Natural killer cell (primary cell): ENCODE measurements around the gene RNF17. TPM values are rescaled to one million over a fixed set of nuclear protein-coding genes. Genes with fewer than 3 reads are reported as not detected.

Experiments used
- ATAC-seq, 3 donors: fragments of 150-1000 bp in 2 of 3; fragments of 200-7000 bp in 1 of 3; cut with Tn5 transposase; 1 replicate in 1 of 3; 2 replicates in 2 of 3; pipeline ENCODE4 v1.10.0; 2021; ENCODE audit warnings: mild to moderate bottlenecking in 2 of 3, moderate library complexity in 2 of 3
- DNase-seq, 2 donors: peaks; one replicate each; pipeline versions ENCODE4 v3.0.0 to v3.0.0-alpha.2; 2013 to 2021; ENCODE audit warnings: mixed read lengths in 1 of 2
- H3K27ac ChIP-seq: one replicate; pipeline ENCODE4 v1.5.1; 2013; ENCODE audit warnings: mild to moderate bottlenecking, low read length
- H3K27me3 ChIP-seq: one replicate; pipeline ENCODE4 v1.6.1; 2013; ENCODE audit warnings: low read length; ENCODE audit not compliant: control insufficient read depth, insufficient read depth
- H3K36me3 ChIP-seq: one replicate; pipeline ENCODE4 v1.6.1; 2013; ENCODE audit warnings: low read length; ENCODE audit not compliant: control insufficient read depth, insufficient read depth
- H3K4me1 ChIP-seq: one replicate; pipeline ENCODE4 v1.6.1; 2013; ENCODE audit warnings: low read length; ENCODE audit not compliant: control insufficient read depth, insufficient read depth
- H3K4me3 ChIP-seq: one replicate; pipeline ENCODE4 v1.5.1; 2013; ENCODE audit warnings: low read length
- H3K9me3 ChIP-seq: one replicate; pipeline ENCODE4 v1.6.1; 2013; ENCODE audit warnings: low read length; ENCODE audit not compliant: control insufficient read depth, insufficient read depth
- H3K27ac Mint-ChIP-seq, 2 donors: one replicate each; pipeline ENCODE4 v1.8.0; 2022; ENCODE audit warnings: mild to moderate bottlenecking in 2 of 2, mixed read lengths in 2 of 2, moderate library complexity in 1 of 2
- H3K27me3 Mint-ChIP-seq, 2 donors: one replicate each; pipeline ENCODE4 v1.8.0; 2022; ENCODE audit warnings: low read depth in 2 of 2, mixed read lengths in 2 of 2
- H3K36me3 Mint-ChIP-seq: one replicate; pipeline ENCODE4 v1.8.0; 2022; ENCODE audit warnings: mixed read lengths
- H3K4me1 Mint-ChIP-seq, 2 donors: one replicate each; pipeline ENCODE4 v1.8.0; 2022; ENCODE audit warnings: mixed read lengths in 2 of 2
- H3K4me3 Mint-ChIP-seq: one replicate; pipeline ENCODE4 v1.8.0; 2022; ENCODE audit warnings: mild to moderate bottlenecking, moderate library complexity, mixed read lengths
- H3K9me3 Mint-ChIP-seq, 2 donors: one replicate each; pipeline ENCODE4 v1.8.0; 2022; ENCODE audit warnings: mixed read lengths in 2 of 2
- WGBS: methylation state at CpG from one replicate; pipeline ENCODE4 v1.1.7; 2013; ENCODE audit warnings: missing lambda C conversion rate; ENCODE audit not compliant: insufficient coverage; 5-methylcytosine and 5-hydroxymethylcytosine counted together
- intact Hi-C: fragments of 100-400 bp; cut with micrococcal nuclease; formaldehyde crosslinking; loops from one replicate; pipeline ENCODE4 v1.14.2; 2022
- total RNA-seq, 4 donors: library from RNA; stranded (reverse); fragments of 120-200 nt in 1 of 4; gene quantifications; one replicate each; pipeline versions ENCODE4 v1.2.3 to v1.2.4, GENCODE V29; 2013 to 2022
- TF ChIP-seq, protein P1 (sequence below): fragments of 200-600 bp; IDR thresholded peaks from one replicate; pipeline ENCODE4 v1.8.0; 2022; ENCODE audit warnings: antibody characterized with exemption

The RNF17 gene
- total RNA-seq, 3 donors from 2014 or later (not counting 1 experiment from before 2014, with no cell fraction given): not detected

DNA sequence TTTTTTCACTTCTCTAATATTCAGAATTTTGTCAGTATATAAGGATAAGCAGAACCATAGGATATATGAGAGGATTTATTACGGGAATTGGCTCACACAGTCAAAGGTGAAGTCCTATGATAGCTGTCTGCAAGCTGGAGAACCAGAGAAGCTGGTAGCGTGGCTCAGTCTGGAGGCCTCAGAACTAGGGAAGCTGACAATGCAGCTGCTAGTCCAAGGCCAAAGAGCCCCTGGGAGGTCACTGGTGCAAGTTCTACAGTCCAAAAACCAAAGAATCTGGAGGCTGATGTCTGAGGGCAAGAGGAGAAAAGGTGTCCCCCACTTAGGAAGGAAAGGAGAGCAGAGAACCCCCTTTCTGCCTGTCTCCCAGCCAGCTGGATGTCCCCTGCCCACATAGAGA, 114.4 kb downstream of the RNF17 start:
- Mint-ChIP-seq H3K4me1 (no peaks in the 10 kb centered on the region), H3K27ac (no peak overlapping the region), H3K36me3 (no peaks in the 10 kb centered on the region), H3K4me3 (no peak overlapping the region), H3K9me3 (no peaks in the 10 kb centered on the region), H3K27me3 (peaks cover 15 to 19% of the 10 kb centered on the region in 2 donors)
- intact Hi-C loops: no loop called here
- TF ChIP-seq, protein P1, sequence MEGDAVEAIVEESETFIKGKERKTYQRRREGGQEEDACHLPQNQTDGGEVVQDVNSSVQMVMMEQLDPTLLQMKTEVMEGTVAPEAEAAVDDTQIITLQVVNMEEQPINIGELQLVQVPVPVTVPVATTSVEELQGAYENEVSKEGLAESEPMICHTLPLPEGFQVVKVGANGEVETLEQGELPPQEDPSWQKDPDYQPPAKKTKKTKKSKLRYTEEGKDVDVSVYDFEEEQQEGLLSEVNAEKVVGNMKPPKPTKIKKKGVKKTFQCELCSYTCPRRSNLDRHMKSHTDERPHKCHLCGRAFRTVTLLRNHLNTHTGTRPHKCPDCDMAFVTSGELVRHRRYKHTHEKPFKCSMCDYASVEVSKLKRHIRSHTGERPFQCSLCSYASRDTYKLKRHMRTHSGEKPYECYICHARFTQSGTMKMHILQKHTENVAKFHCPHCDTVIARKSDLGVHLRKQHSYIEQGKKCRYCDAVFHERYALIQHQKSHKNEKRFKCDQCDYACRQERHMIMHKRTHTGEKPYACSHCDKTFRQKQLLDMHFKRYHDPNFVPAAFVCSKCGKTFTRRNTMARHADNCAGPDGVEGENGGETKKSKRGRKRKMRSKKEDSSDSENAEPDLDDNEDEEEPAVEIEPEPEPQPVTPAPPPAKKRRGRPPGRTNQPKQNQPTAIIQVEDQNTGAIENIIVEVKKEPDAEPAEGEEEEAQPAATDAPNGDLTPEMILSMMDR: no peak
- Histone ChIP-seq H3K27me3 (peaks cover 2% of the 10 kb centered on the region), H3K4me3 (no peak overlapping the region), H3K9me3 (no peaks in the 10 kb centered on the region), H3K4me1 (no peaks in the 10 kb centered on the region), H3K27ac (no peak overlapping the region), H3K36me3 (no peaks in the 10 kb centered on the region)
- ATAC-seq (no peak), DNase-seq (no peak)
- 91% methylated on average over 2 of the region's 2 CpGs for WGBS

DNA sequence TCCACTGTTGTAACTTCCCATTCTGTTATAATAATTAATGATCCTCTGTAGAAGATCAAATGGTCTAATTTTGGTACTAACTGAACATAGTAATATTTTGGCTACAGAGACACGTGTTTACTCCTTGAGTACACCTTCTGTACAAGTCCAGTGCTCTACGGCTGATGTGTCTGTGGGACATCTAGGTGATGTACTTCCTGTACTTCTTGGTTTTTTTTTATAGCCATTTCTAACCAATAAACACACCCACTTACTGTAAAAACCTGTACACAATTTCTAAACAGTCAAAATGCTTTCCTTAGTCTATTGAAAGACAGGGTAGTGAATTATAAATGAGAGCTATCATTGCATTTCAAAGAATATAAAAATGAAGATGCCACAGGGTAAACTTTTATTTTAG, 118.7 kb downstream of the RNF17 start:
- WGBS: 95% methylated on average over 2 of the region's 2 CpGs

DNA sequence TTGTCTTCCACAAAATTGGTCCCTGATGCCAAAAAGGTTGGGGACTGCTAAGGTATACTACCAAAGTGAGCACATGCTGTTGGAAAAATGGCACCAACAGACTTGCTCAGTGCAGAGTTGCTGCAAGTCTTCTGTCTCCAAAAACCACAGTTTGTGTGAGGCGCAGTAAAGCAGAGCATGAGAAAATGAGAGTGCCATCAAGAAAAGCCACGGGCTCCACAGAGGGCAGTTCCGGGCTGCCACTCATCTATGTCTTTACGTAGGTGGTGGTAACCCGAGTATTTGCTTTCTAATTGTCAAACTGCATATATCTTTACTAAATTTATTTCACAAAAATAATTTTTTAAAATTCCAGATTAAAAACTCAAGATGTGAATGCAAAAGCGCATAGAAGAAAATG, 123.8 kb downstream of the RNF17 start:
- Mint-ChIP-seq H3K4me1 (peaks cover 0 to 7% of the 10 kb centered on the region in 2 donors), H3K36me3 (peaks cover 5% of the 10 kb centered on the region), H3K27ac (no peak overlapping the region), H3K9me3 (no peaks in the 10 kb centered on the region), H3K27me3 (no peaks in the 10 kb centered on the region), H3K4me3 (no peak overlapping the region)
- ATAC-seq (no peak), DNase-seq (no peak)
- TF ChIP-seq, protein P1: no peak
- Histone ChIP-seq H3K36me3 (peaks cover 11% of the 10 kb centered on the region), H3K27ac (no peak overlapping the region), H3K4me1 (no peaks in the 10 kb centered on the region), H3K9me3 (no peaks in the 10 kb centered on the region), H3K27me3 (no peaks in the 10 kb centered on the region), H3K4me3 (no peak overlapping the region)
- intact Hi-C loops: no loop called here
- WGBS: 61% methylated on average over 5 of the region's 6 CpGs

More for the DNA sequence above, 118.7 kb downstream of the RNF17 start:
- Mint-ChIP-seq H3K4me1 (no peaks in the 10 kb centered on the region), H3K4me3 (no peak overlapping the region), H3K36me3 (no peaks in the 10 kb centered on the region), H3K9me3 (no peaks in the 10 kb centered on the region), H3K27ac (no peak overlapping the region), H3K27me3 (no peaks in the 10 kb centered on the region)
- no peaks in the 10 kb centered on the region for H3K9me3 ChIP-seq
- no peaks in the 10 kb centered on the region for H3K27me3 ChIP-seq
- intact Hi-C loops: no loop called here
- H3K4me3 ChIP-seq: no peak overlapping the region
- no peak for DNase-seq
- no peaks in the 10 kb centered on the region for H3K4me1 ChIP-seq
- peaks cover 6% of the 10 kb centered on the region for H3K36me3 ChIP-seq
- ATAC-seq: no peak
- TF ChIP-seq, protein P1: no peak
- H3K27ac ChIP-seq: no peak overlapping the region

DNA sequence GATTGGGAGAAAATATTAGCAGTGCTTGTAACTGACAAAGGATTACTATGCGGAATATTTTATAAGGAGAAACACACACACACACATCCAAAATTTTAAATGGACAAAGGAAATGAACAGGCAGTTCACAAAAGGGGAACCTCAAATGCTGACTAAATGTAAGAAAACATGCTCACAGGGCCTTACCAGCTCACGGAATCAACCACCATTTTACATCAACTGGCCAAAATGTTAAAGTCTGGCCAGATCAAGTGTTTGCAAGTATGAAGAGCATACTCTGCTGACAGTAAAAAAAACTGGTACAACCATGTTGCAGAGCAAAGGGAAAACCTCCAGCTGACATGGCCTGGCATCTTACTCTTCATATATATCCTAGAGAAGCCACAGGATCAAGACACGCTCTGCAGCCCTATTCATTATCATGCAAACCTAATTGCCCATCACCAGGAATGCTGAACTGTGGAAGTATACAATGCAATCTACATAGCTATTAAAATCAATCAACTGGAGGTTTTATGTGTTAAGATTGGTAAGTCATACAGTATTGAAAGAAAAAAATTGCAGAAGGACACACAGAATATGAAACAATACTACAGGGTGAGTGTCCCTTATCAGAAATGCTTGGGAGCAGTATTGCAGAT, 124.4 kb downstream of the RNF17 start:
- Histone ChIP-seq H3K36me3 (peaks cover 11% of the 10 kb centered on the region), H3K27ac (no peak overlapping the region), H3K4me1 (no peaks in the 10 kb centered on the region), H3K4me3 (no peak overlapping the region), H3K9me3 (no peaks in the 10 kb centered on the region), H3K27me3 (no peaks in the 10 kb centered on the region)
- no peaks in the 10 kb centered on the region for H3K9me3 Mint-ChIP-seq
- H3K36me3 Mint-ChIP-seq: peaks cover 10% of the 10 kb centered on the region
- H3K27me3 Mint-ChIP-seq: no peaks in the 10 kb centered on the region
- 89% methylated on average over 3 of the region's 3 CpGs for WGBS
- H3K27ac Mint-ChIP-seq: no peak overlapping the region
- peaks cover 0 to 7% of the 10 kb centered on the region in 2 donors for H3K4me1 Mint-ChIP-seq
- no peak for DNase-seq
- TF ChIP-seq, protein P1: no peak
- intact Hi-C loops: no loop called here
- ATAC-seq: no peak
- H3K4me3 Mint-ChIP-seq: no peak overlapping the region
